ENCODE data around the gene PLXDC1.

- no peak for TF ChIP-seq CTCF (IDR thresholded peaks at IDR 0.05)
- TF ChIP-seq ZFX (IDR thresholded peaks at IDR 0.05; ENCODE audit: borderline replicate concordance): no peak
Measured at GRCh38 chr17:39166437-39167335, 15.2 kb upstream of the PLXDC1 start.
